ENCODE data around the gene CHST2.

DNA sequence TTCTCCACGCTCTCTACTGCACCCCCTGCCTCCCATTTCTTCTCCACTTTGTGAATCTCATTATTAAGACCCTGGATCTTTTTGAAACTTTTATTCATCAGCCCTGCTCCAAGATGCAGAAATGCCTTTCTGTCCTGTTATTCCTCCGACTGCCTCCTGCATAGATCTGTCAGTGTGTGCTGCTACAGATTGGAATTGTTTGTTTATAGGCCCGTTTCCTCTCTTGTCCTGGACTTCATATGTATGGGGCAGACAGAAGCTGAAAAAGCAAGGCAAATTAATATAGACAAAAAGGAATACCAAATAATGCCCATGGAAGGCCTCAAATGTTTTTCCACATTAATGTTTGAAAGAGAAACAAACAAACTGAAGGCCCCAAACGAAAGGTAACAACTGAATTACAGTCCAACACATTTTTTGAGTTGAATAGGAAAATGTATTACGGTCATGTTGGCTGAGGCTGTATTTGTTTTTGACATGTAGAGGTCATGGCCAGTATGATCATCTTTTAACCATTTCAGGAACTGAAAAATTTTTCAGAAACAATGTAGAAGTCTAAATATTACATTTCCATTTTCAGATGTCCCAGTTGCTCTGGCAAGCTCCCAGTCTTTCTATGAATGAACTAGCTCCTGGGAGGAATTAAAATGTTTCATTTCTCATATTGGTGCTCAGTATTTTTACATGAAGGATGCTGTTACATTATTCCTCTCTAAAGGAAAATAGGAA, 8.8 kb downstream of the CHST2 start:
- TF ChIP-seq EZH2 (IDR thresholded peaks at IDR 0.05; ENCODE audit: insufficient read depth, poor library complexity, severe bottlenecking), result no peak
- no peak for TF ChIP-seq EZH2phosphoT487 (IDR thresholded peaks at IDR 0.05; ENCODE audit: insufficient read depth, low read depth)
